Prostate gland (tissue), 2 donors: Measurements from ENCODE around the gene SLC39A11.

Source experiments
- POLR2A ChIP-seq: fragments of 450-650 bp; IDR thresholded peaks from one replicate; pipeline ENCODE4 v1.6.1; 2016; ENCODE audit warnings: antibody characterized with exemption, mild to moderate bottlenecking
- POLR2AphosphoS5 ChIP-seq: sonication (generic); formaldehyde crosslinking; IDR thresholded peaks from one replicate; pipeline ENCODE4 v1.6.1; 2017; ENCODE audit warnings: antibody characterized with exemption
- TF ChIP-seq, protein P1 (sequence below), 4 experiments: fragments of 200-600 bp in 2 of 4; fragments of 450-650 bp in 2 of 4; sonication (generic) in 2 of 4; IDR thresholded peaks; 1 replicate in 3 of 4; 2 replicates in 1 of 4; pipeline ENCODE4 v1.5.1; 2016 to 2019; ENCODE audit warnings: antibody characterized with exemption in 4 of 4, mild to moderate bottlenecking in 2 of 4, moderate library complexity in 2 of 4

DNA sequence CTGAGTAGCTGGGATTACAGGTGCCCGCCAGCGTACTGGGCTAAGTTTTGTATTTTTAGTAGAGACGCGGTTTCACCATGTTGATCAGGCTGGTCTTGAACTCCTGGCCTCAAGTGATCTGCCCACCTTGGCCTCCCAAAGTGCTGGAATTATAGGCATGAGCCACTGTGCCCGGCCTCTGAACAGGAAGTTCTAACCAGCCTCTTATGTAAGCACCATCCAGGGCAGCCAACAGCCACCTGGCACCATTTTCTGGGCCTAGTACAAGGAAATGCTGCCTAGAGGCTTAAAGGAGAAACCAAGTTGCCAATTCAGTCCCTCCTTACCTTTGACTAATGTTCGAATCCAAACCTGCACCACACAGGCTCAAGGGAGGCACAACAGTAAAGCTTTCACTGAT is 8.5 kb upstream of the SLC39A11 start:
- TF ChIP-seq, protein P1, sequence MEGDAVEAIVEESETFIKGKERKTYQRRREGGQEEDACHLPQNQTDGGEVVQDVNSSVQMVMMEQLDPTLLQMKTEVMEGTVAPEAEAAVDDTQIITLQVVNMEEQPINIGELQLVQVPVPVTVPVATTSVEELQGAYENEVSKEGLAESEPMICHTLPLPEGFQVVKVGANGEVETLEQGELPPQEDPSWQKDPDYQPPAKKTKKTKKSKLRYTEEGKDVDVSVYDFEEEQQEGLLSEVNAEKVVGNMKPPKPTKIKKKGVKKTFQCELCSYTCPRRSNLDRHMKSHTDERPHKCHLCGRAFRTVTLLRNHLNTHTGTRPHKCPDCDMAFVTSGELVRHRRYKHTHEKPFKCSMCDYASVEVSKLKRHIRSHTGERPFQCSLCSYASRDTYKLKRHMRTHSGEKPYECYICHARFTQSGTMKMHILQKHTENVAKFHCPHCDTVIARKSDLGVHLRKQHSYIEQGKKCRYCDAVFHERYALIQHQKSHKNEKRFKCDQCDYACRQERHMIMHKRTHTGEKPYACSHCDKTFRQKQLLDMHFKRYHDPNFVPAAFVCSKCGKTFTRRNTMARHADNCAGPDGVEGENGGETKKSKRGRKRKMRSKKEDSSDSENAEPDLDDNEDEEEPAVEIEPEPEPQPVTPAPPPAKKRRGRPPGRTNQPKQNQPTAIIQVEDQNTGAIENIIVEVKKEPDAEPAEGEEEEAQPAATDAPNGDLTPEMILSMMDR (IDR thresholded peaks at IDR 0.05): no peak
- TF ChIP-seq POLR2AphosphoS5 (no peak), POLR2A (no peak)
